ENCODE measurements around the gene TUT4. TPM values are rescaled to one million over a fixed set of nuclear protein-coding genes. Genes with fewer than 3 reads are reported as not detected.

The TUT4 gene
- total RNA-seq, 6 donors from 2014 or later: 31.0 to 85.7 (median 55.4) TPM

- DNase-seq: no peak
- Histone ChIP-seq H3K27ac (peak overlapping the region; percentile 86 to 96 (median 90)), H3K4me3 (peak overlapping the region; percentile 68 to 84 (median 82)), H3K27me3 (no peaks in the 10 kb centered on the region), H3K4me1 (peaks cover 20 to 27% (median 26%) of the 10 kb centered on the region in 4 donors), H3K9me3 (no peaks in the 10 kb centered on the region), H3K36me3 (peaks cover 12 to 42% (median 22%) of the 10 kb centered on the region in 4 donors)
- no peak for ATAC-seq (ENCODE audit: low FRiP score in 2 of 2)
- TF ChIP-seq EP300 (IDR thresholded peaks at IDR 0.05) (no peak), POLR2AphosphoS5 (IDR thresholded peaks at IDR 0.05) (no peak), POLR2A (IDR thresholded peaks at IDR 0.05) (no peak), CTCF (IDR thresholded peaks at IDR 0.05) (no peak)
- WGBS, 2 donors: 4% methylated on average over 7 to 8 of the region's 8 CpGs
Measured at GRCh38 chr1:52404975-52405338, 147.9 kb downstream of the TUT4 start.

- peaks cover 20 to 27% (median 26%) of the 10 kb centered on the region in 4 donors for H3K4me1 ChIP-seq
- H3K27ac ChIP-seq: peak within 1 kb of the TSS; percentile 86 to 96 (median 90)
- TF ChIP-seq CTCF (IDR thresholded peaks at IDR 0.05) (peak; percentile 26 to 86 (median 46)), POLR2A (IDR thresholded peaks at IDR 0.05) (peak in 3 of 4 donors; percentile 48 to 82 (median 62)), POLR2AphosphoS5 (IDR thresholded peaks at IDR 0.05) (peak; percentile 92 to 93), EP300 (IDR thresholded peaks at IDR 0.05) (no peak)
- WGBS, 2 donors: 0 to 1% methylated on average over 39 to 57 of the region's 57 CpGs
- H3K4me3 ChIP-seq: peak within 1 kb of the TSS; percentile 68 to 84 (median 82)
- no peaks in the 10 kb centered on the region for H3K27me3 ChIP-seq
- H3K36me3 ChIP-seq: peaks cover 11 to 36% (median 18%) of the 10 kb centered on the region in 4 donors
- DNase-seq (peak; percentile 96 to 97), ATAC-seq (ENCODE audit: low FRiP score in 2 of 2) (peak; percentile 99 to 100)
- no peaks in the 10 kb centered on the region for H3K9me3 ChIP-seq
Measured at GRCh38 chr1:52404116-52404974, 148.5 kb downstream of the TUT4 start, which contains the start of the genes ORC1 and PRPF38A. TSS of gene ORC1 (minus strand) at chr1:52404423. CDS start at chr1:52402223, 2,200 bp downstream. TSS of gene PRPF38A (plus strand) at chr1:52404602. CDS start at chr1:52404750, 148 bp downstream.

- no peaks in the 10 kb centered on the region for H3K27me3 ChIP-seq
- peak overlapping the region; percentile 68 to 84 (median 82) for H3K4me3 ChIP-seq
- TF ChIP-seq EP300 (IDR thresholded peaks at IDR 0.05) (no peak), POLR2AphosphoS5 (IDR thresholded peaks at IDR 0.05) (no peak), CTCF (IDR thresholded peaks at IDR 0.05) (no peak), POLR2A (IDR thresholded peaks at IDR 0.05) (no peak)
- DNase-seq: peak in 1 of 2 donors; percentile 25
- peak overlapping the region; percentile 86 to 96 (median 90) for H3K27ac ChIP-seq
- H3K36me3 ChIP-seq: peaks cover 4 to 29% (median 11%) of the 10 kb centered on the region in 4 donors
- H3K9me3 ChIP-seq: no peaks in the 10 kb centered on the region
- 1% methylated on average over 16 of the region's 16 CpGs for WGBS, 2 donors
- peaks cover 20 to 27% (median 26%) of the 10 kb centered on the region in 4 donors for H3K4me1 ChIP-seq
- peak; percentile 52 to 65 for ATAC-seq (ENCODE audit: low FRiP score in 2 of 2)
Measured at GRCh38 chr1:52403566-52404115, 149.3 kb downstream of the TUT4 start.

- Histone ChIP-seq H3K4me1 (peaks cover 20 to 27% (median 26%) of the 10 kb centered on the region in 4 donors), H3K36me3 (peaks cover 0 to 21% (median 4%) of the 10 kb centered on the region in 4 donors), H3K9me3 (no peaks in the 10 kb centered on the region), H3K4me3 (no peak overlapping the region), H3K27ac (no peak overlapping the region), H3K27me3 (no peaks in the 10 kb centered on the region)
- no peak for ATAC-seq (ENCODE audit: low FRiP score in 2 of 2)
- no peak for DNase-seq
- TF ChIP-seq EP300 (IDR thresholded peaks at IDR 0.05): no peak
- TF ChIP-seq POLR2AphosphoS5 (IDR thresholded peaks at IDR 0.05): no peak
- no peak for TF ChIP-seq CTCF (IDR thresholded peaks at IDR 0.05)
- TF ChIP-seq POLR2A (IDR thresholded peaks at IDR 0.05): no peak
- WGBS, 2 donors: 65 to 67% methylated on average over 3 of the region's 3 CpGs
Measured at GRCh38 chr1:52402860-52403240, 150.0 kb downstream of the TUT4 start.
